ENCODE results near the gene COL15A1.
"Not testable (repeated sequence)": the region's sequence is repeated elsewhere in the genome, so short reads cannot be mapped to it uniquely, and the experiment has no call there.

COL15A1 gene

DNA sequence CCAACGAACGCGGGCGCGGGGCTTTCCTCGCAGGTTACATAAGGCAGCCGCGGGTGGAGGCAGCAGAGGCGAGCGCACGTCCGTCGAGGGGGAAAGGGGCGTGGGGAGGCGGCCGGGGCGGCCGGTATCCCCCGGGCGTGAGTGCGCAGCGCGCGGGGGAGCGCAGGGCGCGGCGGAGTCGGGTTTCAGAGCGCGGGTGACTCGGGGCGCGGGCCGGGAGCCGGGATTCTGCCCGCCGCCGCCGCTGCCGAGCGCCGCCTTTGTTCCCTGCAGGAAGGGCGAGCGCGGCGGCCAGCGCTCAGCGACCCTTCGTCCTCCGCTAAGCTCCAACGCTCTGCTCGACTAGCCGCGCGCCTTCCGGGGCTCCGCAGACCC, at the start of gene COL15A1:
TSS of gene COL15A1 (plus strand) at position 226 of the 375 bp plus-strand sequence. CDS start 155 bp downstream, outside the sequence.
- peak; percentile 71 for DNase-seq

DNA sequence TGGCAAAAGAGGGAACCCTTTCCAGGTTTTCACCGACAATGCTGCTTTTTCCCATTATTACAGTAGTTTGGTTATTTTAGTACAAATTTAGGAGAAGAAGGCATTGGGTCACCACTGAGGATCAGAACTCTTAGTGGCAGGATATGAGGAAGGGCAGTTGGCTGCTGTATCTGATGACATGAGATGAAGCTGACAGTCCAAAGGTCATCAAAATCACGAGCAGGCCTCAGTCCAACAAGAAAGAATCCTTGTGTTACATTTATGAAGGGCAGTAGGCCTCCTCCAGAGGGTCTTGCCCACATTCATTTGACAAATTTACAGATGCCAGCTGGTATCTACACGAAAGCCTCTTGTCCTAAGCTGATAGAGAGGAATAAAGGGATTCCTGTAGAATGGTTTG, 49.5 kb upstream of the COL15A1 start:
- peak; percentile 10 for DNase-seq

DNA sequence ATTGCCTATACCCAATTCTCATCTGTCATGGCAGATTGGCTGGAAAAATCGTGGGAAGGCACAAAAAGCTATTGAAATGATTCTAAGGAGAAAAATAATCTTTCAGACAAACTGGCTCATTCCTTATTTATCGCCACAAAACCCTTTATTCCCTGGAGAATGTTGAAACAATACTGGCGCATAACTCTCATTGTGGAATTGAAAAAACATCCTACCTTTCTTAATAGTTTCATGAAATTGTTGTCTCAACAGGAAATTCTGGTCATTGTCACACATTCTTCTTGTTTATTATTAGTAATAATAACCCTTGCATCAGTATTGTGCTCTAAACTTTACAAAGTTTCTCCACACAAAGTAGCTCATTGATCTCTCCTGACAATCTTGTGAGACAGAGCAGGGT, 48.9 kb upstream of the COL15A1 start:
- no peak for DNase-seq

DNA sequence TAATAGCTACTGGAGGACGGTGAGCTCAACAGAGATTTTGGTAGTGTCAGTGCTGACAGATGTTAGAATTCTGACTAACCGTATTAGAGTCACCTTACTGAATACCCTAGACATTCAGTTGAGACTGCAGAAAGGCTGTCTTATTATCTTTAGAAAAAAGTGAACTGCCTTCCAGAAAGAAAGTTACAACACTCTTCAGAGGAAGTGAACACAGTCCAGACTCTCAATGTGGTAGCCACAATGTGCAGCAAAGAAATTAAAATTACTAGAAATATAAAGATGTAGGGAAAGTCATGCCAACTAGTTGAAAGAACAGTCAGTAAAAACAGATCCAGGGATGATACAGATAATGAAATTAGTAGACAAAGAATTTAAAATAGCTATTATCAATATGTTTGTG, 47.1 kb upstream of the COL15A1 start:
- no peak for DNase-seq

DNA sequence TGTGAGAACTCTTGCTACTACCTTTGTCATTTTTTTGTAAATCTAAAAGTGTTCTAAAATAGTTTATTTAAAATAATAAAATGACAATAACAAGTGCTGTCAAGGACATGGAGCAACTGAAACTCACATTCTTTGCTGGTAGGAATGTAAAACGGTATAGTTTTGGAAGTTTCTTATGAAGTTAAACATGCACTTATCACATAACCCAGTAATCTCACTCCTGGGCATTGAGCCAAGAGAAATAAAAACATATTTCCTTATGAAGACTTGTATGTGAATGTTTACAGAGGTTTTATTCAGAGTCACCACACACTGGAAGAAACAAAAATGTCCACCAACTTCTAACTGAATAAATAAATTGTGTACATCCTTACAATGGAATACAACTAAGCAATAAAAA, 46.0 kb upstream of the COL15A1 start:
- DNase-seq: no peak

DNA sequence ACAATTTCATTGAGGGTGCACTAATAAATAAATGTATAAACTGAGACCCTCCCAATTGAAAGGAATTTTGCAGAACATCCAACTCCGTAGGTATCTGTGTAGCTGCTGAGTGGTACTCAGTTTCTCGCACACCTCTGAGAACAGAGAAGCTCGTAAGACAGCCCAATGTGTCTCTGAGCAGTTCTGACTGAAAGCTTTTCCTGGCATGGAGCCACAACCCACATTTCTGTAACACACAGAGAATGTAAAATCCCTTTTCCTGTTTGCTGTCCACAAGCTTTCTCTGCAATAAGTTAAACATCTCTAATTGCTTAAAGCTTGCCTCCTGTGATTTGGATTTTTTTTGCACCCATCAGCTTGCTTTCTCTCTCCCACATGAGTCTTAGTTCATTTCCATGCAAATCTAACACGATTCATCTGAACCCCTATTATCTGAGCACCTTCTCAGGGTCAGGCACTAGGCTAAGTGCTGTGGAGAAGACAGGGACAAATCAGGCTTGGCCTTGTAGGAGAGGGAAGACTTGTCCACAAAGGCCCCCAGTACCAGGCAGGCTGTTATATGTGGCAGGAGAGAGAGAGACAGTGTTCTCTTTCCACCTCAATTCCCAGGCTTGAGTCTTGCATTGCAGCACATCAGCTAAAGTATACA, 44.2 kb upstream of the COL15A1 start:
- peak; percentile 70 for DNase-seq

DNA sequence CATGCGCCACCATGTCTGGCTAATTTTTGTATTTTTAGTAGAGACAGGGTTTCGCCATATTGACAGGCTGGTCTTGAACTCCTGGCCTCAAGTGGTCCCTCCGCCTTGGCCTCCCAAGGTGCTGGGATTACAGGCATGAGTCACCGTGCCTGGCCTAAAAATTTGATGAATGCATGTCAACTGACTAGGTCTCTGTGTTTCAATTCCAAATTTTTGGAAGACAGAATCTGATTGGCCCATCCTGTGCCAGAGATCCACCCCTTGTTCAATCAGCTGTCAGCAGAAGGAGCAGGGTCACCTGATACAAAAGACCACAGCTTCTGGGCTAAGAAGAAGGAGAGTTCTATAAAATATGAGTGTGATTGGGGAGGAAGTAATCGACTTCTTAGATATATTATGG, 43.5 kb upstream of the COL15A1 start:
- no peak for DNase-seq

DNA sequence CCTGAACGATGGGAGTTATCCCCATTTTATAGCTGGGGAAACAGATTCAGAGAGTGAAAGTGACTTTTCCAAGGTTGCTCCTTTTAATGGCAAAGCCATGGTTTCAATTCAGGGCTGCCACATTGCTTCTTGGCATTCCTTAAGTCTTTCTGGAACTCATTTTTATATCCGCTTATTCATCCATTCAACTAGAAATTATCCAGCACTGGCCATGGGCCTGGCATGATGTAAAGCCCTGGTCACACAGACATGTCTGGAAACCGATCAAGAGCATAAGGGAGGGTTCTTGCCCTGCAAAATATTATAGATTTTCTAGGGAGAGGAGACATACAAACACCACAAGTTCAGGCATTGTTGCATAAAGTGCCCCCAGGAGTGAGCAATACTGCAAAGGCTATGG, 43.0 kb upstream of the COL15A1 start:
- DNase-seq: no peak

DNA sequence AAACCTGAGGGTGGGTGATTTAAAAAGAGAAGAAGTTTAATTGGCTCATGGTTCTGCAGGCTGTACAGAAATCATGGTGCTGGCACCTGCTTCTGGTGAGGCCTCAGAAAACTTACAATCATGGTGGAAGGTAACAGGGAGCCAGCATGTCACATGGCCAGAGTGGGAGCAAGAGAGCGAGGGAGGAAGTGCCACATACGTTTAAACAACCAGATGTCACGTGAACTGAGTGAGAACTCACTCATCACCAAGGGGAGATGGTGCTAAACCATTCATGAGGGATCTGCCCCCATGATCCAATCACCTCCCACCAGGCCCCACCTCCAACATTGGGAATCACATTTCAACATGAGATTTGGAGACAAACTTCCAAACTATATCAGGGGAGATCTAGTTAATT, 41.9 kb upstream of the COL15A1 start:
- DNase-seq: not testable (repeated sequence)

DNA sequence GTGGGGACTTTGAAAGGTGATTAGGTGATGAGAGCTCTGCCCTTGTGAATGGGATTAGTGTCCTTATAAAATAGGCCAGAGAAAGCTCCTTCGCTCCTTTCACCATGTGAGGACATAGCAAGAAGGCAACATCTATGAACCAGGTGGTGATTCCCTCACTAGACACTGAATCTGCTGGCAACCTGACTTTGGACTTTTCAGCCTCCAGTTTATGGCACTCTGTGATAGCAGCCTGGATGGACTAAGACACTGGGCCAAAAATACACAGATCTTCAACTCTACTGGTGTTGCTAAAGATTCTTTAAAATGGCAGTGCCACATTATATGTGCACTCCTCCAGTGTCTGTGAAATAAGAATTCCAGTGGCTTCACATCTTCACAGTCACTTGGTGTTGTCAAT, 41.2 kb upstream of the COL15A1 start:
- DNase-seq: no peak

DNA sequence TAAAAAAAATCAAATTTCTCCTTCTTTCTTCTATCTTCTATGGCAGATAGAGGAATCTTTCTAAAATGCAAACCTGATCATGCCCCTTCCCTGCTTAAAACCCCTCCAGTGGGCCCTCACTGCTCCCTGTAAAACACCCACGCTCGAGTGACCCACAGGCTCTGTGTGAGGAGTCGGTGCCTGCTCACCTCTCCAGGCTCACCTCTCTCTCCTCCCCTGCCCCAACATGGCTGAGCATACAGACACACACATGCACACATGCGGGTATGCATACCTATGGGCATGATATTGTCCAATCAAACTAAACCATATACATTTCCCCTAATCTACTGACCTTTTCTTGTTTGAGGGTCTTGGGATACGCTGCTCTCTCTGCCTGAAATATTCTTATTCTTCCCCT, 40.8 kb upstream of the COL15A1 start:
- DNase-seq: no peak

DNA sequence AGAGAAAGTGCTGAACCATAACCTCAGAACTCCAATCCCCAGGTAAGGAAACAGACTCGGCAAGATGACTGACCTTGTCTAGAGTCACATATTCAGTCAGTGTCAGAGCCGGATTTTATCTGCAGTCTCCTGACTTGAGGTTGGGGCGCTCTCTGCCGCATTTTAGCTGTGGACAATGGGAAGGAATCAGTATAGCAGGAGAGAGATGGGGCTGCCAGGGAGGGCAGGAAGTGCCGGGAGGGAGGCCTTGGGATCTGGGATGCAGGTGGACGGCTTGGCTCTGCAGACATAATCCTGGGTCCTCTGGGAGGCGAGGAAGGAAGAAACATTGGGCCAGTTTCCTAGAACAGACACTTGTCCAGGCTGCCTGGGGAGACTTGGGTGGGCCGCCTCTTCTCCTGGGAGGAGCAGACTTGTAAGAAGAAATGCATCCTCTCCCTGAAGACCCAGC, 39.7 kb upstream of the COL15A1 start:
- DNase-seq: no peak

DNA sequence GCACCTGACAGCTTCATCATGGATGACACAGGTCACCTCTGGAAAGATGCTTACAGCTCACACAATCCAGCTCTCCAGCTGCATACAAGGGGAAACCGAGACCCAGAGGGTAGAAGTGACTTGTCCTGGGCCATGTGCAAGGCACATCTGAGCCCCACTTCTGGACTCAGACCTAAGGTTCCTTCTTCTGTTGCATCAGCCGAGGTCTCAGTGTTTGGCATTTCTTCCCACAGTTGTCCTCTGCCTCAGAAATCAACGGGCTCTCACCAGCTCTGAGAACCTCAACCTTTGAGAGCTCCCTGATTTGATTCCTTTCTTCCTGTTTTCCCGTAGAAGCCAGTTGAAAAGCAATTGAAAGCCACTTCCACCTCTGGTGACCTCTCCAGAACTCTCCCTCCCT, 38.7 kb upstream of the COL15A1 start:
- DNase-seq: no peak

DNA sequence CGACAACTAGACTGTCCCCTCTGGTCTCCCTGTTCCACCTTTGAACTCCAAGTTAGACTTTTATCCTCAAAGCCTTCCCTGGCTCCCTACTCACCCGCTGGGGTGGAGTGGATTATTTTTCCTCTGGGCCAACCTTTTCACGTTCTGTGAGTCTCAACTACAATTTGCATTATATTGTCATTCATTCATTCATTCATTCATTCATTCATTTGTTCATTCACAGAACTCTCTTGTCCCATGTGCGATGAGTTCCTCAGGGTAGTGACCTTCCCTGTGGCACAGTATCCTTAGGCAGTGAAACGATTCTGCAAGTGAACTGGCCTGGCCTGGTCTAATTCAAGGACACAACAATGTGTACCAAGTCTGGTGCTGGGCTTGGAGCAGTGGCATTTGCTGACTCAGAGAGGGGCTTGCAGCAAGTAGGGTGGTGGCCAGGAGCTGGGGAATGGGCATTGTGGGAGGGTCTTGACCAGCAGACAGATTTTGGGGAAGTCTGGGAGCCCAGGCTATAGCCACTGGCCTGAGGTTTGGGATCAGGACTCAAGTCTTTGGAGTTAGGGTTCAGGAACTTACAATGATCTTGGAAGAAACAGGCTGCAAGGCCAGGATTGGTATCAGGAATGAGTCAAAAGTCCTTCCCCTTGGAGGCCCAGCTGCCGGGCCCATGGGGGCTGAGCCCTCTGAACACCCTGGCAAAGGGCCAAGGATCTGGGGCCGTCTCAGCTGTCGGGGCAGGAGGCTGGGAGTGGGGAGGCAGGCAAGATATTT, 37.2 kb upstream of the COL15A1 start:
- no peak for DNase-seq

DNA sequence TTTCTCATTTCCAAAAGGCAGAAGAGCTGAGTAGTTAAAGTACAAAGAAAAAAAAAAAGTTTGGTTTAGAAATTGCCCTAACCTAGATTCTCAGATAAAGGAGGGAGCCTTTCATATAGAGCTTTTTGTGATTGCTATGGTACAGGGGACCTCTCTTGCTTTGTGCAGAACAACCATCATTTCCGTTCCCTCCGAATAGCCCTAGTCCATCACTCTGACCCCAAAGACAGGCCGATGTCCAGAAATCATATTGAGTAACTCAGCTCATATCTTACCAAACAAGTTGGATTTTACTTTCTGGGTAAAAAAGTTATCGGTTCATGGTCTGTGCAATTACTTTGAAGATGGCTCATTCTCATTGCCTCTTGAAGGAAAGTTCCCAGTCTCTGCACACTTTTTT, 36.7 kb upstream of the COL15A1 start:
- no peak for DNase-seq

DNA sequence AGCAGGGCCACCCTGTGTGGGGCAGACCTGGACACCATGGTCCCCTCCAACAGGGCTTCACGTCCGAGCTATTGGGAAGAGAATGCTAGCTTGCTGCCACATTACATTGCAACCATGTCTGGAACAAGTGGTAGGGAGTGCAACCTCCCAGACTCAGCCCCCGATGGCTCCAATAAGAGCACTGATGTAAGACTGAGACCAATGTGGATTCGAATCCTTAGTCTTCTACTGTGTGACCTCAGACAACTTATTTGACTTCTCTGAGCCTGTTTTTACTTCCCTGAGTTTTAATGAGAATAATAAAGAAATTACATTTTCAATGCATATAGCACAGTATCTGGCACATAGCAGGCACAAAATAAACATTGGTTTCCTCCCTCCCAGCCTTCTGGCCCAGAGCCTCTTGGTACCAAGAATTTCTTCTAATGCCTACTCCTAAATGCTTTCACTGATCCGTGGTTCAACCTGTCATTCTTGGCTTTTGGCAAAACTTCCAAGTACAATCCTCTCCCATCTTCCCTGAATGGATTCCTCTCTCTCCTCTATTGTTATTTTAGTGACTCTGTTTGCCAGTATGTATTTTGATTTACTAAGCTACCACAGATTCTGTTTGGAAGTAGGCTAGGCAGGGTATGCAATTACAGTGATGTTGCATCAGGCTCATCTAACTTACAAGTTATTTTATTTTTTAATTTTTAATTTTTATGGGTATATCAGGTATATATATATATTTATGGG, 34.6 kb upstream of the COL15A1 start:
- no peak for DNase-seq

DNA sequence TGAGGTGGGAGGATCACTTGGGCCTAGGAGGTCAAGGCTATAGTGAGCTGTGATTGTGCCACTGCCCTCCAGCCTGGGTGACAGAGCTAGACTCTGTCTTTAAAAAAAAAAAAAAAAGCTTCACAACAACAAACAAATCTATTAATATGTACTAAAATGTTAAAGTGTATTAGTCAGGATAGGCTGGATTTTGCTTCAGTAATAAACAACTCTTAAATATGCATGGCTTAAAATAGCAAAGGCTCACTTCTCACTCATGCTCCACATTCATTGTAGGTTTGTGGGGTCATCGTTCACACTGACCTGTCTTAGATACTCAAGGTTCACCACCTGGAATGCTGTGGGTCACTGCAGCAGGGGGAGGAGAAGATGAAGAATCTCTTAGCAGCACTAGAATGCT, 33.8 kb upstream of the COL15A1 start:
- DNase-seq: no peak

DNA sequence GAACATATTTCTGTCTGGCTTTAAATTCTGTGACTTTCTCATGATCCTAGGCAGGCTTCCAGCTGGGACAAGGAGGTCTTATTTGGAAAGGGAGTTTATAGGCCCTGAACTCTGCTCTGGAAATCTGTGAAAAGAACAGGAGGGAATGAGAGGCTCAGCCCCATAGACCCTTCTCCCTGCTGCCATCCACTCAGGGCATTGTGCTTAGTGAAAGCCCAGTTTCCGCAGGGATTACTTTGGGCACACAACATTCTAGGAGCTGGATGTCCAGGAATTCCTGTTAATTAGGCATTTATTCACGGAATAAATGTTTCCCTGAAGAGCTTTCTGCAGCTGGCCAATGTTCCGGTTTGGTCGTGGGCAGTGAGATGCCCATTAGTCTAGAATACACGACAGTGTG, 32.7 kb upstream of the COL15A1 start:
- DNase-seq: no peak

DNA sequence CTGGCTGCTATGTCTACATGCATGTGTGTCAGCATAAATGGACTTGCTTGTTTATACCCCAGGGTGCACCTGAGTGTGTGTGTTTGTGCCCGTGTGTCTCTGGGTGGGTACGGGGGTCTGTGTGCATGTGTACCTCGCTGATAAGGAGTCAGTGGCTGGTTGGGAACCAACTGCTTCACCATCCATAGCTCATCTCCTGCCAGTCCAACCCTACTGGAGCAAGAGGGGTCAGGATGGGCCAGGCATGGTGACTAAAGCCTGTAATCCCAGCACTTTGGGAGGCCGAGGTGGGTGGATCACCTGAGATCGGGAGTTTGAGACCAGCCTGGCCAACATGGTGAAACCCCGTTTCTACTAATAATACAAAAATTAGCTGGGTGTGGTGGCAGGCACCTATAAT, 32.0 kb upstream of the COL15A1 start:
- DNase-seq: not testable (repeated sequence)

DNA sequence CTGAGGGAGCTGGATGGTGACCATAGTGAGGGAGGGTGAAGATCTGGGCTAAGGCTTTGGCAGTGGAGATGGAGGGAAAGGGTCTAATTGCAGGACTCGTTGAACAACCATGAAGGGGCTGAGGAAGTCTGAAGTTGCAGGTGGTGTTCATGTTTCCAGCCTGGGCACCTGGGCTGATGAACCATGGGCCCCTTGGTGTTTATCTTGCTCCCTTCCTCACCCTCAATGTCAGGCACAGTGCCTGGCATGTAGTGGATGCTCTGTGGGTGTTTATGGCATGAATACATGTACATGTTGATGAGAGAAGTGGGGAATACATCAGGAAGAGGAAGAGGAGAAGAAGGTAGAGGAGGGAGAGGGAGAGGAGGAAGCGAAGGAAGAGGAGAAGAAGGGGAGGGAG, 31.3 kb upstream of the COL15A1 start:
- no peak for DNase-seq

DNA sequence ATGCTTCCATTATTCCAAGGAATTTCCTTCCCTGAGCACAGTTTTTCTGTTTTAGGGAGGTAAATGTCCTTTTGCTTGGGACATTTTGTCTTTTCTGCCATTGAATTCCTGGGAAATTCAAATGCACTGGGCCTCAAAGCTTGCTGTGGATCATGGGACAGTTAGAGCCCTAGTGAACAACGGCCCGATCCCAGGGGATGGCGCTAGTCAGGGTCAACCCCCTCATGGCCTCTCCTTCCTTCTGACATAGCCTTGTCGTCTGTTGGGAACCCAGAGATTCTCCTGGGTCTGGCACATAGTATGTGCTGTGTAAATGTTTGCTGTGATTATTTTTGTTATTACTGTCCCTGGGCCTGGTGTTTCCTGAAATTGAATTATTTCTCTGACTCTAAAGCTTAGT, 30.7 kb upstream of the COL15A1 start:
- no peak for DNase-seq

DNA sequence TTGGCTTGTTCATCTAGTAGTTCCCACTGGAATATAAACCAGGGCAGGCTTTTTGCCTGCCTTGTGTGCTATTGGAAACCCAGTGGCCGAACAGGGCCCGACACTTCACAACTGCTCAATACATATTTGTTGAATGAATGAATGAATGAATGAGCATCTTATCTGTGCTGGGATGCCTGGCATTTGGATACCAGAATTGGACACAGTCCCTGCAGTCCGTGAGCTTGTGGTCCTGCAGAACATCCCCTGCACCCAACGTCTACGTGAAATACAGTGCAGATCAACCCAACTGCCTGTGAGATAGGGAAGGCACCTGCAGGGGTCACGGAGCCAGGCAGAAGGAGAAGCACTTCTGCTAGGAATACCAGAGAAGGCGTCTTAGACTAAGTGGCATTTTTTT, 30.0 kb upstream of the COL15A1 start:
- no peak for DNase-seq

DNA sequence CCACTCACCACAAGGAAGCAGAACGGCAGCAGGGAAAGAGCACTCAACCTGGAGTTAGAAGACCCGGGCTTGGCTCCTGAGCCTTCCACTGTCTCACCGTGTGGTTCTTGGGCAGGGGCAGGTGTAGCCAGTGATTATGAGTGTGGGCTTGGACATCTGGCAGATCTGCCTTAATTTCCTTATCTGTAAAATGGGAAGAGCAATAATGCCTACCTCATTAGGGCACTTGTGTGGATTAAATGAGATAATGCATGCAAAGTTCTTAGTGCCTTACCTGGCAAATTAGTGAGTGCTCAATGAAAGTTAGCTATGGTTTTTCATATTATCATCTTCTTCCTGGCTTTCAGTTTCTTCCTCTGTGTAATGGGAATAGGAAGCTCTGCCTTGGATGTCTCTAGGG, 28.1 kb upstream of the COL15A1 start:
- no peak for DNase-seq

DNA sequence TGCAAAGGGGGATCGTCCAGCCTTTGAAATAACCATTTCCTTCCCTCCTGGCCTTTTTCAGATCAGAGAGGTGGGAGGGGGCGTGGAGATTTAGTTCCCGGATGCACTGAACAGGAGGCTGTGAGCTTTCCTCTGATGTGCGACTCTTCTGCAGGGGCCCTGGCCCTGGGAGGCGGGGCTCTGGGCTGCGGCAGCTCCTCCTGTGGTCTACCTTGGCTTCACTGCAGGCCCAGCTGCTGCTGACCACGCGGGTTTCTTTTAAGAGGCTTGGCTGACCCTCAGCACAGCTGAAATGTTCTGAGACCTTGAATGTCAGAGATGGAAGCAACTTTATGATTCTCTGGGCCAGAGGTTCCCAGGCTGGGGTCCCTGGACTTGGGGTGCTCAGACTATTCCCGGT, 27.0 kb upstream of the COL15A1 start:
- peak; percentile 78 for DNase-seq

All from right forelimb (tissue), 1 donor.